Astrocyte (in vitro differentiated cells and primary cell): ENCODE data around the gene HECTD4.

Experiments
- EZH2 ChIP-seq: IDR thresholded peaks from 2 replicates; pipeline ENCODE4 v1.6.1; 2012; ENCODE audit warnings: mild to moderate bottlenecking, low read length, inconsistent platforms; ENCODE audit not compliant: insufficient read depth
- TF ChIP-seq, protein P1 (sequence below): IDR thresholded peaks from 2 replicates; pipeline ENCODE4 v1.5.1; 2011; ENCODE audit warnings: low read depth, mild to moderate bottlenecking, inconsistent platforms, low read length, moderate library complexity; ENCODE audit not compliant: insufficient read depth

DNA sequence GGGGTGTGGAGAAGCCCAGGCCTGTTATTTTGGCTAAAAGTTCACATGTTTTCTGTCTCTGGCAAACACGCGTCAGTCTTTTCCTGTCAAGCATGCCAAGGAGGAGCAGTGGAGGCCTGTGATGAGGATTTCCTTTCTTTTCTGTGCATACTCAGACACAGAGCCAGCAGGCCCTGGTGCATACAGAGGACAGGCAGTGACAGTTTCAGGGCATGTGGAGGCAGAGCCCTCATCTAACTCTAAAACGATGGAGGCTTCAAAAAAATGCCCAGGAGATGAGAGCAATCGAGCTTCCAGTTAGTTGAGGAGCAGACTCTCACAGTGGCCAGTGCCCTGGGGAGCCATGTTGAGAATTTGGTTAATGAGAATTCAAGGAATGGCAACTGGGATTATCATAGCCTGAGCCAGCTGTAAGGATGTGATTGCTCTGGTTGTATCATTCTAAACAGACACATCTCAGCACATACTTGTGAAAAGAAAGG, 190.3 kb downstream of the HECTD4 start:
- TF ChIP-seq, protein P1, sequence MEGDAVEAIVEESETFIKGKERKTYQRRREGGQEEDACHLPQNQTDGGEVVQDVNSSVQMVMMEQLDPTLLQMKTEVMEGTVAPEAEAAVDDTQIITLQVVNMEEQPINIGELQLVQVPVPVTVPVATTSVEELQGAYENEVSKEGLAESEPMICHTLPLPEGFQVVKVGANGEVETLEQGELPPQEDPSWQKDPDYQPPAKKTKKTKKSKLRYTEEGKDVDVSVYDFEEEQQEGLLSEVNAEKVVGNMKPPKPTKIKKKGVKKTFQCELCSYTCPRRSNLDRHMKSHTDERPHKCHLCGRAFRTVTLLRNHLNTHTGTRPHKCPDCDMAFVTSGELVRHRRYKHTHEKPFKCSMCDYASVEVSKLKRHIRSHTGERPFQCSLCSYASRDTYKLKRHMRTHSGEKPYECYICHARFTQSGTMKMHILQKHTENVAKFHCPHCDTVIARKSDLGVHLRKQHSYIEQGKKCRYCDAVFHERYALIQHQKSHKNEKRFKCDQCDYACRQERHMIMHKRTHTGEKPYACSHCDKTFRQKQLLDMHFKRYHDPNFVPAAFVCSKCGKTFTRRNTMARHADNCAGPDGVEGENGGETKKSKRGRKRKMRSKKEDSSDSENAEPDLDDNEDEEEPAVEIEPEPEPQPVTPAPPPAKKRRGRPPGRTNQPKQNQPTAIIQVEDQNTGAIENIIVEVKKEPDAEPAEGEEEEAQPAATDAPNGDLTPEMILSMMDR = no peak
- no peak for TF ChIP-seq EZH2
